Activated B cell treated with CpG ODN at 0.5 μM for 24 hours (primary cell): Measurements from ENCODE around the gene AGO3. TPM values are rescaled to one million over a fixed set of nuclear protein-coding genes. Genes with fewer than 3 reads are reported as not detected.

Experiments used
- ATAC-seq: fragments of 200-7000 bp; cut with Tn5 transposase; one replicate; pipeline ENCODE4 v1.10.0; 2021; ENCODE audit warnings: low read depth, mild to moderate bottlenecking, moderate library complexity
- CTCF ChIA-PET: fragments of 350-600 bp; sonication (Branson Sonifier 250); formaldehyde crosslinking; loops from one replicate; lab custom pipeline; 2021; ENCODE audit warnings: antibody characterized with exemption; lab: Charles Lee
- POLR2A ChIA-PET: fragments of 350-600 bp; sonication (Branson Sonifier 250); formaldehyde crosslinking; loops from one replicate; lab custom pipeline; 2021; ENCODE audit warnings: antibody characterized with exemption; lab: Charles Lee
- DNase-seq: peaks from one replicate; pipeline ENCODE4 v3.0.0; 2022
- H3K27ac Mint-ChIP-seq: one replicate; pipeline ENCODE4 v1.8.0; 2020; ENCODE audit warnings: mixed read lengths
- H3K27me3 Mint-ChIP-seq: one replicate; pipeline ENCODE4 v1.8.0; 2021; ENCODE audit warnings: mixed read lengths
- H3K36me3 Mint-ChIP-seq: one replicate; pipeline ENCODE4 v1.8.0; 2021; ENCODE audit warnings: low read depth, mixed read lengths
- H3K4me1 Mint-ChIP-seq: one replicate; pipeline ENCODE4 v1.8.0; 2021; ENCODE audit warnings: mixed read lengths
- H3K4me3 Mint-ChIP-seq: one replicate; pipeline ENCODE4 v1.8.0; 2020; ENCODE audit warnings: mild to moderate bottlenecking, mixed read lengths
- H3K9me3 Mint-ChIP-seq: one replicate; pipeline ENCODE4 v1.8.0; 2020; ENCODE audit warnings: mixed read lengths
- intact Hi-C: fragments of 100-400 bp; cut with micrococcal nuclease; formaldehyde crosslinking; loops from one replicate; pipeline ENCODE4 v1.15.1; 2024
- total RNA-seq: library from RNA; stranded (reverse); gene quantifications from 2 replicates; pipeline ENCODE4 v1.2.3, GENCODE V29; 2022
- TF ChIP-seq, protein P1 (sequence below): fragments of 200-600 bp; IDR thresholded peaks from one replicate; pipeline ENCODE4 v1.8.0; 2022; ENCODE audit warnings: antibody characterized with exemption, mild to moderate bottlenecking

The AGO3 gene
- 30.7 and 37.2 TPM in 2 replicates for total RNA-seq

DNA sequence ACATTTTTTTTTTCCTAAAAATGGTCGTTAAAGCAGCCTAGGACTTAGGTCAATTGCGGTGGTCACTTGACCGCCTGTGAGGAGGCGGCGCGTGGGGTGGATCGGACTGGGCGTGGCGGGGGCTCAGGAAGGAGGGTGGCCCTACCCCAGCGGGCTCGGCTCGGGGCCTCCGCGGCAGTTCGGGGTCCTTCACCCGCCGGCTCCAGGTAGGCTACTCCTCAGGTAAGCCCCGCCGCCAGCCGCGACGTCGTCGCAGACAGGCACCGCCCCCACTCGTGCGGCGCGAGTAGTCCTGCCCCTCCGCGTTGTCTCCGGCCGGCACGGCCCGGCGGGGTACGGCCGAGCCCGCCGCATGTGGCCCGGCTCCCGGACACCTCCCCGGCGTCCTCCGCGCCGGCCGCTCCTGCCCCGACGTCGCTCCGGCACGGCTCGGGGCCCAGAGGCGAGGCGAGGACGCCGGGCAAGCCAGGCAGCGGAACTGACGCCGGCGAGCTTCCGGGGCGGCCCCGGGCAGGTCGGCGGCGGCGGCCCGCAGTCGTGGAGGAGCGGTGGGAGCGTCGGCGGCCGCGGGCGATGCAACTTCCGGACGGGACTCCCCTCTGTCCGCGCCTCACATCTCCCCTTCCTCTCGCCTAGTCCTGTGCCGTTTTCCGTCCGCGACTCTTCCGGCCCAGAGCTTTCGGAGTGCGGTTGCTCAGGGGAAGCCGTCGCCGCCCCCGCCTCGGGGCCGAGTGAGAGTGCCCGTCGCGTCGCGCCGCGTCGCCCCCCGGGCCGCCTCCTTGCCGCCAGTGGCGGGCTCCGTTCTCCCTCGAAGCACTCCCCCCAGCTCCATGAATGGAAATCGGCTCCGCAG lies at the start of gene AGO3:
Gene AGO3, plus strand, starts transcription at position 513 of the 853 bp plus-strand sequence. Its CDS starts 322 bp downstream, at position 835.
- no peaks in the 10 kb centered on the region for H3K27me3 Mint-ChIP-seq
- peak within 1 kb of the TSS; percentile 91 for H3K4me3 Mint-ChIP-seq
- ChIA-PET POLR2A (interaction anchor here (0.6 to 2.7 kb wide), 22 partner anchors 9 to 1582 kb away, joined by 3 to 25 read pairs (median 4); partner anchors contain the start of genes ADPRS, AGO1, CLSPN and KIAA0319L), CTCF (interaction anchor here (1.6 kb wide), 1 partner anchor 49 kb away, joined by 5 read pairs; no protein-coding TSS in a partner anchor)
- intact Hi-C loops = loop anchor here (1.0 to 5.0 kb wide), 7 partner anchors 11 to 456 kb away; partner anchors contain the start of genes ADPRS, AGO1, AGO4 and STK40
- H3K9me3 Mint-ChIP-seq = no peaks in the 10 kb centered on the region
- H3K27ac Mint-ChIP-seq = peak within 1 kb of the TSS; percentile 91
- ATAC-seq (peak; percentile 91), DNase-seq (peak; percentile 86)
- peaks cover 2% of the 10 kb centered on the region for H3K36me3 Mint-ChIP-seq
- TF ChIP-seq, protein P1, sequence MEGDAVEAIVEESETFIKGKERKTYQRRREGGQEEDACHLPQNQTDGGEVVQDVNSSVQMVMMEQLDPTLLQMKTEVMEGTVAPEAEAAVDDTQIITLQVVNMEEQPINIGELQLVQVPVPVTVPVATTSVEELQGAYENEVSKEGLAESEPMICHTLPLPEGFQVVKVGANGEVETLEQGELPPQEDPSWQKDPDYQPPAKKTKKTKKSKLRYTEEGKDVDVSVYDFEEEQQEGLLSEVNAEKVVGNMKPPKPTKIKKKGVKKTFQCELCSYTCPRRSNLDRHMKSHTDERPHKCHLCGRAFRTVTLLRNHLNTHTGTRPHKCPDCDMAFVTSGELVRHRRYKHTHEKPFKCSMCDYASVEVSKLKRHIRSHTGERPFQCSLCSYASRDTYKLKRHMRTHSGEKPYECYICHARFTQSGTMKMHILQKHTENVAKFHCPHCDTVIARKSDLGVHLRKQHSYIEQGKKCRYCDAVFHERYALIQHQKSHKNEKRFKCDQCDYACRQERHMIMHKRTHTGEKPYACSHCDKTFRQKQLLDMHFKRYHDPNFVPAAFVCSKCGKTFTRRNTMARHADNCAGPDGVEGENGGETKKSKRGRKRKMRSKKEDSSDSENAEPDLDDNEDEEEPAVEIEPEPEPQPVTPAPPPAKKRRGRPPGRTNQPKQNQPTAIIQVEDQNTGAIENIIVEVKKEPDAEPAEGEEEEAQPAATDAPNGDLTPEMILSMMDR = no peak
- H3K4me1 Mint-ChIP-seq = peaks cover 28% of the 10 kb centered on the region

DNA sequence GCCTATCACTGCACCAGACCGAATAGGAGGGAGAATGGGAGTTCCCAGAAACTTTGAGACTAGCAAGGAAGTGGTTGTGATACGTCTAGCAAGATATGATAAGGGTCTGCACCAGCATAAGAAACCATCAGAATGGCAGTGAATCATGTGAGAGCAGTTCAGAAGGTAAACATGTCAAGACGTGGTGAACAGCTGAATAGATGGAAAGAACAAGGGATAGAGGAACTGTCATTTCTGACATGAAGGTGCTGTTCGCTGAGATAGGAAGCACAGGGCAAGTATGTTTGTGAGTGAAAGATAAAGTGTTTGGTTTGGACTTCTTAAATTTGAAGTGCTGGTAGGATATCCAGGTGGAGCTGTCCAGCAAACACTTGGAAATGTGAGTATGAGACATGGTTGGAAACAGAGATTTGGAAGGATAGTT lies 49.0 kb upstream of the AGO3 start:
- peaks cover 36% of the 10 kb centered on the region for H3K4me1 Mint-ChIP-seq
- intact Hi-C loops = loop anchor here (5.0 to 10.0 kb wide), 2 partner anchors 75 to 423 kb away; partner anchors contain the start of genes AGO4 and SH3D21
- TF ChIP-seq, protein P1 = no peak
- DNase-seq (no peak), ATAC-seq (no peak)
- peak overlapping the region; percentile 33 for H3K4me3 Mint-ChIP-seq
- H3K9me3 Mint-ChIP-seq = no peaks in the 10 kb centered on the region
- H3K27me3 Mint-ChIP-seq = peaks cover 4% of the 10 kb centered on the region
- peaks cover 4% of the 10 kb centered on the region for H3K36me3 Mint-ChIP-seq
- ChIA-PET POLR2A (interaction anchor here (1.3 kb wide), 1 partner anchor 49 kb away, joined by 3 read pairs; the partner anchor contains the start of gene AGO3), CTCF (interaction anchor here (1.0 to 1.3 kb wide), 5 partner anchors 10 to 205 kb away, joined by 3 to 5 read pairs (median 4); partner anchors contain the start of gene AGO3)
- H3K27ac Mint-ChIP-seq = no peak overlapping the region

DNA sequence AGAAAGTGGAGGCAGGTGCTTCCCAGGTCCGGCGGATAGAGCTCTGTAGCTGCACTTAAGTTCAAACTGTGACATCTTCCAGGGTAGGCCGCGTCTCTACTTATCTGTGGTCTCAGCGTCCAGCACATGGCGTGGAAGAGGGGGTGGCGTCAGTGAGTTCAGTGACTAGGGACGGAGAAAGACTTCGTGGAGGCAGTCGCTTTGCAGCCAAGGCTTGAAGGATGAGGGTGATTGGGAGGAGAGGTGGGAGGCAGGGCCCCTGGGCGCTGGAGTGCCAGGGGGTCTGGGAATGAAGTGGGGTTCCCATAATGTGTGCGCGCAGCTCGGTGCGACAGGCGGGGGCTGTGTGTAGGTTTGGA lies 48.3 kb upstream of the AGO3 start:
- Mint-ChIP-seq H3K27ac (peak overlapping the region; percentile 47), H3K36me3 (peaks cover 4% of the 10 kb centered on the region), H3K9me3 (no peaks in the 10 kb centered on the region), H3K4me3 (peak overlapping the region; percentile 33), H3K4me1 (peaks cover 43% of the 10 kb centered on the region), H3K27me3 (peaks cover 4% of the 10 kb centered on the region)
- intact Hi-C loops = loop anchor here (5.0 to 10.0 kb wide), 2 partner anchors 75 to 422 kb away; partner anchors contain the start of genes AGO4 and SH3D21
- ATAC-seq (no peak), DNase-seq (no peak)
- ChIA-PET CTCF (interaction anchor here (0.8 to 1.3 kb wide), 3 partner anchors 9 to 49 kb away, joined by 4 to 5 read pairs (median 5); partner anchors contain the start of gene AGO3), POLR2A (interaction anchor here (0.8 to 2.0 kb wide), 5 partner anchors 10 to 49 kb away, joined by 3 to 25 read pairs (median 6); partner anchors contain the start of gene AGO3)
- TF ChIP-seq, protein P1 = no peak

DNA sequence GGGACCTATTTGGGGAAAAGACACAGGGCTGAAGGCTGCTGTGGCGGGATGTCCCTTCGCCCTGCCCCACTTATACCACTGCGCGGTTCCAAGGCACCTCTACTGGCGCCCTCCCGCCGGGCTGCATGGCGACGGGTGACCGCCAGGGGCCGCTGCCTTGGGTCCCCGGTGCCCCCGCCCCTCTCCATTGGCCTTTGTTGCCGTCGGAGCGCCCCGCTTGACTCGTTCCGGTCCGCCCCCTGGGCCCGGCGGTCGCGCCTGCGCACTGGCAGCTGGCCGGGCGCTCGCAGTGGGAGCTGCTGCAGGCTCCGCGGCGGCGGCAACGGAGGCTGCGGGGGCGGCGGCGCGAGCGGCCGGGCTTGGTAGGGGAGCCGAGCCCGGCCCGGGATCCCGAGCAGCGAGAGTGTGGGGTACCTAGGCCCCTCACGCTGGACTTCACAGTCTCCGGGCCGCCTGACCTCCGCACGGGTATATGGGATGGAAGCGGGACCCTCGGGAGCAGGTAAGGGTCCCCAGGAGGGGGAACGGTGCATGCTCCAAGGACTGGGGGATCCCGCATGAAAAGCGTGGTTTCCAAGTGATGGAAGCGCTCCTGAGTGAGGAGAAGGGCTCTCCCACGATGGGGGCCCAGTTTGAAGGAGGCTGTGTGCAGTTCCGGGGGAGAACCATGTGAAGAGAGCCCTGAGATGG lies 47.8 kb upstream of the AGO3 start, which contains the start of gene AGO1:
Gene AGO1, plus strand, starts transcription at position 265 of the 690 bp plus-strand sequence. Its CDS starts 213 bp downstream, at position 478.
- ChIA-PET CTCF (interaction anchor here (0.6 to 1.4 kb wide), 8 partner anchors 9 to 109 kb away, joined by 3 to 7 read pairs (median 5); partner anchors contain the start of gene AGO3), POLR2A (interaction anchor here (0.8 to 2.0 kb wide), 5 partner anchors 9 to 61 kb away, joined by 3 to 25 read pairs (median 6); partner anchors contain the start of gene AGO3)
- Mint-ChIP-seq H3K4me1 (peaks cover 47% of the 10 kb centered on the region), H3K9me3 (no peaks in the 10 kb centered on the region), H3K4me3 (peak within 1 kb of the TSS; percentile 95), H3K27ac (peak within 1 kb of the TSS; percentile 80), H3K36me3 (peaks cover 4% of the 10 kb centered on the region), H3K27me3 (peaks cover 4% of the 10 kb centered on the region)
- intact Hi-C loops = loop anchor here (1.0 to 10.0 kb wide), 6 partner anchors 11 to 422 kb away; partner anchors contain the start of genes ADPRS, AGO3, AGO4 and CLSPN
- TF ChIP-seq, protein P1 = peak; percentile 52
- DNase-seq = peak; percentile 98
- ATAC-seq = peak; percentile 96
